Ascending aorta (tissue), 2 donors: ENCODE results near the gene APOL4. TPM values are rescaled to one million over a fixed set of nuclear protein-coding genes. Genes with fewer than 3 reads are reported as not detected.
"Not testable (repeated sequence)": the region's sequence is repeated elsewhere in the genome, so short reads cannot be mapped to it uniquely, and the experiment has no call there.

Experiments used
- DNase-seq, 2 donors: peaks; one replicate each; pipeline ENCODE4 v3.0.0-alpha.2; 2019; ENCODE audit warnings: low spot score in 2 of 2
- H3K27ac ChIP-seq, 2 donors: fragments of 200-600 bp; sonication (generic); one replicate each; pipeline ENCODE4 v1.5.1; 2016 to 2017; ENCODE audit warnings: mild to moderate bottlenecking in 1 of 2
- H3K27me3 ChIP-seq: fragments of 200-600 bp; sonication (generic); one replicate; pipeline ENCODE4 v1.5.1; 2017
- H3K36me3 ChIP-seq, 2 donors: fragments of 200-600 bp; sonication (generic); one replicate each; pipeline ENCODE4 v1.5.1; 2016
- H3K4me1 ChIP-seq, 2 donors: fragments of 200-600 bp; sonication (generic); one replicate each; pipeline ENCODE4 v1.5.1; 2016 to 2017; ENCODE audit warnings: mild to moderate bottlenecking in 1 of 2
- H3K4me3 ChIP-seq, 2 donors: fragments of 200-600 bp; sonication (generic); one replicate each; pipeline ENCODE4 v1.5.1; 2016 to 2017; ENCODE audit warnings: mild to moderate bottlenecking in 1 of 2
- H3K9me3 ChIP-seq, 2 donors: fragments of 200-600 bp; sonication (generic); one replicate each; pipeline ENCODE4 v1.5.1; 2016
- CTCF ChIP-seq, 3 experiments: fragments of 200-600 bp in 2 of 3; fragments of 450-650 bp in 1 of 3; sonication (generic) in 2 of 3; IDR thresholded peaks; one replicate each; pipeline ENCODE4 v1.5.1; 2016 to 2019; ENCODE audit warnings: antibody characterized with exemption in 3 of 3, mild to moderate bottlenecking in 1 of 3, moderate library complexity in 1 of 3
- intact Hi-C: fragments of 100-400 bp; cut with DNase I; formaldehyde crosslinking; loops from one replicate; pipeline ENCODE4 v1.15.1; 2023
- total RNA-seq: library from RNA; depleted of rRNA; stranded (reverse); fragments of >200 nt; gene quantifications from one replicate; pipeline ENCODE4 v1.1.0, GENCODE V29; 2016

The APOL4 gene
- total RNA-seq, 1 donor from 2014 or later, result not detected

GRCh38 chr22:36215981-36216380 lies 14.4 kb upstream of the APOL4 start:
- intact Hi-C loops, result no loop called here
- H3K36me3 ChIP-seq, result no peaks in the 10 kb centered on the region

GRCh38 chr22:36213586-36213985 lies 12.0 kb upstream of the APOL4 start:
- intact Hi-C loops, result no loop called here
- no peak overlapping the region for H3K27ac ChIP-seq
- H3K4me3 ChIP-seq, result no peak overlapping the region
- H3K9me3 ChIP-seq, result no peaks in the 10 kb centered on the region
- no peaks in the 10 kb centered on the region for H3K36me3 ChIP-seq
- peak in 1 of 2 donors; percentile 13 for DNase-seq
- no peak for TF ChIP-seq CTCF (IDR thresholded peaks at IDR 0.05)
- no peaks in the 10 kb centered on the region for H3K4me1 ChIP-seq
- H3K27me3 ChIP-seq, result no peaks in the 10 kb centered on the region

More at GRCh38 chr22:36215981-36216380, 14.4 kb upstream of the APOL4 start:
- H3K4me3 ChIP-seq, result no peak overlapping the region
- H3K9me3 ChIP-seq, result no peaks in the 10 kb centered on the region
- TF ChIP-seq CTCF (IDR thresholded peaks at IDR 0.05), result no peak
- no peak overlapping the region for H3K27ac ChIP-seq
- no peak for DNase-seq
- H3K27me3 ChIP-seq, result no peaks in the 10 kb centered on the region
- H3K4me1 ChIP-seq, result peaks cover 0 to 3% of the 10 kb centered on the region in 2 donors

GRCh38 chr22:36212901-36213300 lies 11.3 kb upstream of the APOL4 start:
- intact Hi-C loops, result no loop called here
- no peaks in the 10 kb centered on the region for H3K27me3 ChIP-seq
- no peak overlapping the region for H3K4me3 ChIP-seq
- TF ChIP-seq CTCF (IDR thresholded peaks at IDR 0.05), result no peak
- DNase-seq, result peak in 1 of 2 donors; percentile 51
- H3K27ac ChIP-seq, result no peak overlapping the region
- H3K9me3 ChIP-seq, result no peaks in the 10 kb centered on the region
- H3K36me3 ChIP-seq, result no peaks in the 10 kb centered on the region
- H3K4me1 ChIP-seq, result no peaks in the 10 kb centered on the region

GRCh38 chr22:36211237-36211861 lies 9.7 kb upstream of the APOL4 start:
- intact Hi-C loops, result no loop called here
- DNase-seq, result peak in 1 of 2 donors; percentile 60
- TF ChIP-seq CTCF (IDR thresholded peaks at IDR 0.05), result no peak

GRCh38 chr22:36210224-36210623 lies 8.6 kb upstream of the APOL4 start:
- Histone ChIP-seq H3K27ac (no peak overlapping the region), H3K9me3 (no peaks in the 10 kb centered on the region), H3K27me3 (no peaks in the 10 kb centered on the region), H3K4me1 (no peaks in the 10 kb centered on the region), H3K36me3 (no peaks in the 10 kb centered on the region), H3K4me3 (no peak overlapping the region)
- DNase-seq, result no peak
- intact Hi-C loops, result no loop called here
- TF ChIP-seq CTCF (IDR thresholded peaks at IDR 0.05), result no peak

More at GRCh38 chr22:36211237-36211861, 9.7 kb upstream of the APOL4 start:
- Histone ChIP-seq H3K36me3 (no peaks in the 10 kb centered on the region), H3K4me1 (no peaks in the 10 kb centered on the region), H3K27ac (no peak overlapping the region), H3K27me3 (no peaks in the 10 kb centered on the region), H3K4me3 (no peak overlapping the region), H3K9me3 (no peaks in the 10 kb centered on the region)

GRCh38 chr22:36209488-36209908 lies 7.9 kb upstream of the APOL4 start:
- DNase-seq, H3K4me1 ChIP-seq, H3K4me3 ChIP-seq, H3K27me3 ChIP-seq, H3K36me3 ChIP-seq, H3K27ac ChIP-seq, intact Hi-C loops, H3K9me3 ChIP-seq: not testable (repeated sequence)
